ENCODE data around the gene UGT1A4.

The UGT1A4 gene

DNA sequence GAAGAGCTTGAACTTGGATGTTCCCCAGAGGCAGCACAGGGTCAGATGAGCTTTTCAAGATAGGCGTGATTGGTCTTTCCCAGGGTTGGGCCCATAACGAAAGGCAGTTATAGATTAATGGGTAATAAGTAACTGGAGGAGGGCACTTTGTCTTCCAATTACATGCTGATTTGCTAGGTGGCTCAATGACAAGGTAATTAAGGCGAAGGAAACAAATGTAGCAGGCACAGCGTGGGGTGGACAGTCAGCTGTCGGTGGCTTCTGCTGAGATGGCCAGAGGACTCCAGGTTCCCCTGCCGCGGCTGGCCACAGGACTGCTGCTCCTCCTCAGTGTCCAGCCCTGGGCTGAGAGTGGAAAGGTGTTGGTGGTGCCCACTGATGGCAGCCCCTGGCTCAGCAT is at the start of gene UGT1A4:
TSS of gene UGT1A4 (plus strand) at position 185 of the 400 bp plus-strand sequence. CDS start at position 270, 85 bp downstream.
- H3K27me3 Mint-ChIP-seq: peaks cover 18% of the 10 kb centered on the region
- H3K4me3 Mint-ChIP-seq: no peak within 1 kb of the TSS
- H3K27ac Mint-ChIP-seq: no peak within 1 kb of the TSS
- H3K9me3 Mint-ChIP-seq: no peaks in the 10 kb centered on the region
- no peaks in the 10 kb centered on the region for H3K4me1 Mint-ChIP-seq
- H3K36me3 Mint-ChIP-seq: no peaks in the 10 kb centered on the region

DNA sequence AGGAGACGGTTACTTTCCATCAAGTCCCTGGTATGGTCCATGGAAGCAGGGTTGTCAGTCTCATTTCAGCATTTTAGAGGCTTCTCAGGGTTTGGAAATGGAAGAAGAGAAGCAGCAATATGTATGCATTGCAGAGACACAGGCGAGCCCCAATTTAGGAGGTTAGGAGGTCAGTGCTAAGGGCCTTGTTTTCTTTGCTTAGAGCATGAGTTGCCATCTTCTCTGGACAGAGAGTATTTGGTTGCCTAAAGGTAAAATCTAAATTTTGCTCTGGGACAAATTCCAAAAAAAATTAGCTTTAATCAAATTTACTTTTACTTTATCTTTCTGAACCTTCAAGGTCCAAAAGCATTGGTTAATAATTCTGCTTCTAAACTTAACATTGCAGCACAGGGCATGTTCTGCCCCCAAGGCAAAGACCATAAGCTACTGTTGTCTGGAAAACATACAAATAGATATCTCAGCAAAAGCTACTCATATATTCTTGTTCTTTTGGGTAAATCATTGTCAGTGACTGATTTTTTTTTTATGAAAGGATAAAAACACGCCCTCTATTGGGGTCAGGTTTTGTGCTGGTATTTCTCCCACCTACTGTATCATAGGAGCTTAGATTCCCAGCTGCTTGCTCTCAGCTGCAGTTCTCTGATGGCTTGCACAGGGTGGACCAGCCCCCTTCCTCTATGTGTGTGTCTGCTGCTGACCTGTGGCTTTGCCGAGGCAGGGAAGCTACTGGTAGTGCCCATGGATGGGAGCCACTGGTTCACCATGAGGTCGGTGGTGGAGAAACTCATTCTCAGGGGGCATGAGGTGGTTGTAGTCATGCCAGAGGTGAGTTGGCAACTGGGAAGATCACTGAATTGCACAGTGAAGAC is 47.0 kb upstream of the UGT1A4 start, which contains the start of gene UGT1A9:
TSS of gene UGT1A9 (plus strand) at position 609 of the 872 bp plus-strand sequence. CDS start at position 646, 37 bp downstream.
- no peaks in the 10 kb centered on the region for H3K9me3 Mint-ChIP-seq

DNA sequence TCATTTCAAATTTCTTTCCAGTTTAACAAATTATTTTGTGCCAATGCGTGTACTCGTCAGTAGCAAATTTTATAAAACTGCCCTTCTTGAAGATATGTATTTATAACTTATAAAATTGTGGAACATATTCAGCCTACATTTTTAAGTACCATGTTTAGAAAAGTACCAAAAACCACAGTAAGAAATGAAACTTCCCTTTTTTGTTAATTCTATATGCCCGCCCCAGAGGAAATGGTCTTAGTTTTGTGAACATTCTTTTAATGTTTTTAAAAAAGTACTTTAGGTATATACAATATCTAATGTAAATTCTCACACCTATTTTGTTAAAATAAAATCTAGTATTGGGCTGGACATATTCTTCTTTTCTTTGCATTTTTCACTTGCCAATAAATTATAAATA is 45.6 kb upstream of the UGT1A4 start:
- peaks cover 32% of the 10 kb centered on the region for H3K27me3 Mint-ChIP-seq
- H3K4me1 Mint-ChIP-seq: no peaks in the 10 kb centered on the region
- H3K27ac Mint-ChIP-seq: no peak overlapping the region
- no peak overlapping the region for H3K4me3 Mint-ChIP-seq
- H3K9me3 Mint-ChIP-seq: no peaks in the 10 kb centered on the region
- H3K36me3 Mint-ChIP-seq: no peaks in the 10 kb centered on the region

More for the DNA sequence above, 47.0 kb upstream of the UGT1A4 start, which contains the start of gene UGT1A9:
- Mint-ChIP-seq H3K27me3 (peaks cover 30% of the 10 kb centered on the region), H3K27ac (no peak within 1 kb of the TSS), H3K36me3 (no peaks in the 10 kb centered on the region), H3K4me1 (no peaks in the 10 kb centered on the region), H3K4me3 (no peak within 1 kb of the TSS)

DNA sequence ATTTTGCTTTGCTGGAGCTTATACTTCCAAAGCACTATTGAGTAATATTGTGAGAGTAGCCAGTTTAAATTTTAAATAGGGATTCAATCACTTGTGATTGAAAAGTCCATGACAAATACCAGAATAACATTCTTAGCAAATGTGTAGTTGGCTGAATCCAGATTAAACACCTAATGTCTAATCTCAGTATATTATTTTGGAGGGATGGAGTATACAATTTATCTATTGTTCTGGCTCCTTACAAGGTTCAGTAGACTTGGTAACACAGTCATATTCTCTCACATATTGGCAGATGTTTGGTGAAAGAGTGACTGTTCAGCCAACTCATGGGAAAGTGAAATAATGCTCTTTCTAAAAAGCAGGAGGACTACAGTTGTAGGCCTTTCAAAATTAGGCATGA is 44.6 kb upstream of the UGT1A4 start:
- H3K27me3 Mint-ChIP-seq: peaks cover 26% of the 10 kb centered on the region
- no peaks in the 10 kb centered on the region for H3K36me3 Mint-ChIP-seq
- H3K4me1 Mint-ChIP-seq: no peaks in the 10 kb centered on the region
- H3K4me3 Mint-ChIP-seq: no peak overlapping the region
- no peaks in the 10 kb centered on the region for H3K9me3 Mint-ChIP-seq
- H3K27ac Mint-ChIP-seq: no peak overlapping the region

DNA sequence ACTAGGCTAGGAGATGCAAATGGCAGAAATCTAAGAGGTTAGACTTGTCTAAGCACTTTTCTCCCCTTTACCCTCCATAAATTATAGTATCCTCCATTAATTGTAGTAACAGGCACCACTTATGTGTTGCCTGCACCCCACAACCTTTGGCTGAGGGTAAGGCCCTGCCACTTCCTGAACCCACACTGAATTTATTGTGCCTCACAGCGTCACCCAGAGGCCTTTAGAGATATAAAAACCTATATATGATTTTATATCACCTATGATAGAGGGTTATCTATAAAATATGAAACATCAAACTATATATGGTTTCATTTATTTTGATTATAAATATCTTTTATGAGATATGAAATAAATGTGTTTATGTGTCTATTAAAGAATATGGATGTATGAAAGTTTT is 44.2 kb upstream of the UGT1A4 start:
- peaks cover 25% of the 10 kb centered on the region for H3K27me3 Mint-ChIP-seq
- H3K9me3 Mint-ChIP-seq: no peaks in the 10 kb centered on the region
- H3K4me1 Mint-ChIP-seq: no peaks in the 10 kb centered on the region
- H3K36me3 Mint-ChIP-seq: no peaks in the 10 kb centered on the region
- no peak overlapping the region for H3K27ac Mint-ChIP-seq
- H3K4me3 Mint-ChIP-seq: no peak overlapping the region

DNA sequence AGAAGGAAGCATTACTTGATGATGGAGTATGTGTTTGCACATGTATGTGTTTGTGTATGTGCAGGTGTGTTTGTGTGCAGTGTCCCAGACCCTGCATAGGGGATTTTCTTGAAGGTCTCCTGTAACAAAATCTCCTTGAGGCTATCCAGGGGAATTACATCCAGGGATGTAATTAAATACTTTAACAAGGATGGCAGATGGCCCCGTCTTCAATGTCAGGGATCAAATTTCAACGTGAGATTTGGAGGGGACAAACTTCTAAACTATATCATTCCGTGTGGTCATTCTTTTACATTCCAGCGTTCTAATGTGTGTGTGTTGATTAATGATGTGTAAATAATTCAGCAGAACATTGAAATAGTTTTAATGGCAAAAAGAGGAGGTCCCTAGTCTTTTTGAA is 43.5 kb upstream of the UGT1A4 start:
- Mint-ChIP-seq H3K4me3 (no peak overlapping the region), H3K4me1 (no peaks in the 10 kb centered on the region), H3K27ac (no peak overlapping the region), H3K9me3 (no peaks in the 10 kb centered on the region), H3K27me3 (peaks cover 26% of the 10 kb centered on the region), H3K36me3 (no peaks in the 10 kb centered on the region)

- Mint-ChIP-seq H3K4me3 (no peak overlapping the region), H3K4me1 (no peaks in the 10 kb centered on the region), H3K36me3 (no peaks in the 10 kb centered on the region), H3K27me3 (peaks cover 21% of the 10 kb centered on the region), H3K9me3 (no peaks in the 10 kb centered on the region), H3K27ac (no peak overlapping the region)
These were observed 42.5 kb upstream of the UGT1A4 start for GRCh38 chr2:233676046-233676445.

DNA sequence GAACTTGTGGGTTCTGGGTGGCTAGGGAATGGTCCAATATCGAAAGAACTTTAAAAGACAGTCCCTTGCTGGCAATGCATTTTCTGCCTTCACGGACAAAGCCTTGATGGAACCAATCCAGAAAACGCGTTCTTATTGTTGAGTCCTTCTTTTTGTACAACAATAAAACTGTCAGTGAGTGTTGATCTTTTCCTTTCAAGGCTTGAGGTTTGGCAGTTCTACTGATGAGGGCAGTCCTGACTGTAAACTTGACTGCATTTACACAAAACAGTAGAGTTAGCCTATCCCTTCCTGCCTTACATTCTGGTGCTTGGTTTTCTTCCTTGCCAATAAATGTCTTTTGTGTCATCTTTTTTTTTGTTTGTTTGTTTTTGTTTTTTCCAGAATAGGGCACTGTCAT is 39.3 kb upstream of the UGT1A4 start:
- peaks cover 14% of the 10 kb centered on the region for H3K27me3 Mint-ChIP-seq
- H3K4me1 Mint-ChIP-seq: no peaks in the 10 kb centered on the region
- no peaks in the 10 kb centered on the region for H3K9me3 Mint-ChIP-seq

GRCh38 chr2:233680361-233681045 is 38.0 kb upstream of the UGT1A4 start:
- H3K4me3 Mint-ChIP-seq: no peak overlapping the region
- no peaks in the 10 kb centered on the region for H3K4me1 Mint-ChIP-seq
- no peak overlapping the region for H3K27ac Mint-ChIP-seq
- H3K27me3 Mint-ChIP-seq: peaks cover 13% of the 10 kb centered on the region
- no peaks in the 10 kb centered on the region for H3K9me3 Mint-ChIP-seq
- H3K36me3 Mint-ChIP-seq: no peaks in the 10 kb centered on the region

More for the DNA sequence above, 39.3 kb upstream of the UGT1A4 start:
- Mint-ChIP-seq H3K36me3 (no peaks in the 10 kb centered on the region), H3K27ac (no peak overlapping the region), H3K4me3 (no peak overlapping the region)

DNA sequence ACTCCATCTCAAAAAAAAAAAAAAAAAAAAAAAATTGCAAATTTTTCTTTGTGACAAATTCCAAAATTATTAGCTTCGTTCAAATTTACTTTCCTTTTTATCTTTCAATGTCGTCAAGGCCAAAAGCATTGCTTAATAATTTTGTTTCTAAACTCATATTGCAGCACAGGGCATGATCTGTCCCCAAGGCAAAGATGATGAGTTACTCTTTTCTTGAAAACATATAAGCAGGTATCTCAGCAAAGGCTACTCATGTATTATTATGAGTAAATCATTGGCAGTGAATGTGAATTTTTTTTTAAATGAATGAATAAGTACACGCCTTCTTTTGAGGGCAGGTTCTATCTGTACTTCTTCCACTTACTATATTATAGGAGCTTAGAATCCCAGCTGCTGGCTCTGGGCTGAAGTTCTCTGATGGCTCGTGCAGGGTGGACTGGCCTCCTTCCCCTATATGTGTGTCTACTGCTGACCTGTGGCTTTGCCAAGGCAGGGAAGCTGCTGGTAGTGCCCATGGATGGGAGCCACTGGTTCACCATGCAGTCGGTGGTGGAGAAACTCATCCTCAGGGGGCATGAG is 36.9 kb upstream of the UGT1A4 start, which contains the start of gene UGT1A7:
TSS of gene UGT1A7 (plus strand) at position 381 of the 579 bp plus-strand sequence. CDS start at position 418, 37 bp downstream.
- H3K4me3 Mint-ChIP-seq: no peak within 1 kb of the TSS
- no peak within 1 kb of the TSS for H3K27ac Mint-ChIP-seq

GRCh38 chr2:233684640-233685039 is 33.9 kb upstream of the UGT1A4 start:
- peaks cover 6% of the 10 kb centered on the region for H3K27me3 Mint-ChIP-seq

More for the DNA sequence above, 36.9 kb upstream of the UGT1A4 start, which contains the start of gene UGT1A7:
- Mint-ChIP-seq H3K36me3 (no peaks in the 10 kb centered on the region), H3K9me3 (no peaks in the 10 kb centered on the region), H3K4me1 (no peaks in the 10 kb centered on the region), H3K27me3 (peaks cover 10% of the 10 kb centered on the region)

GRCh38 chr2:233686928-233687327 is 31.6 kb upstream of the UGT1A4 start:
- no peak overlapping the region for H3K27ac Mint-ChIP-seq
- H3K9me3 Mint-ChIP-seq: no peaks in the 10 kb centered on the region
- no peaks in the 10 kb centered on the region for H3K36me3 Mint-ChIP-seq
- peaks cover 2% of the 10 kb centered on the region for H3K27me3 Mint-ChIP-seq
- H3K4me1 Mint-ChIP-seq: no peaks in the 10 kb centered on the region
- H3K4me3 Mint-ChIP-seq: no peak overlapping the region

More at GRCh38 chr2:233684640-233685039, 33.9 kb upstream of the UGT1A4 start:
- Mint-ChIP-seq H3K4me1 (no peaks in the 10 kb centered on the region), H3K9me3 (no peaks in the 10 kb centered on the region), H3K4me3 (no peak overlapping the region), H3K27ac (no peak overlapping the region), H3K36me3 (no peaks in the 10 kb centered on the region)

GRCh38 chr2:233688341-233688740 is 30.2 kb upstream of the UGT1A4 start:
- H3K27ac Mint-ChIP-seq: no peak overlapping the region
- no peaks in the 10 kb centered on the region for H3K4me1 Mint-ChIP-seq
- H3K9me3 Mint-ChIP-seq: no peaks in the 10 kb centered on the region
- H3K27me3 Mint-ChIP-seq: peaks cover 2% of the 10 kb centered on the region
- H3K36me3 Mint-ChIP-seq: no peaks in the 10 kb centered on the region
- no peak overlapping the region for H3K4me3 Mint-ChIP-seq

DNA sequence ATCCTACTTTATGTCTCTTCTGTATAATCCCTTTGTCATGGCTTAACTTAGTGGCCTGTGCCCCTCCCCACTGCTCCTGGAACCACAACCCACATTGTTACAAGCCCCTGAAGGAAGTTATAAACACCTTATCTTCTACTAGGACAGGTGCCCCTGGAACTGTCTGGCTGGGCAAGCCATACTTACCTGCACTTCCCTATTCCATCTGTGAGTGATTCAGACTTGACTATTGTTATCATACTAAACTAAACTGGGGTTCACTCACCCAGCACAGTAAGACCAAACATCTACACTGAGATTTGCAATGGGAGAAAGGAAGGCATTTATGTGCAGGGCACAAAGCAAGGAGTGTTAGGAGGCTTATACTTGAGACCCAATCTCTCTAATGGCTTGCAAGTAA is 29.5 kb upstream of the UGT1A4 start:
- no peak overlapping the region for H3K27ac Mint-ChIP-seq
- no peak overlapping the region for H3K4me3 Mint-ChIP-seq
- peaks cover 6% of the 10 kb centered on the region for H3K27me3 Mint-ChIP-seq

GRCh38 chr2:233689501-233689900 is 29.0 kb upstream of the UGT1A4 start:
- Mint-ChIP-seq H3K27me3 (peaks cover 6% of the 10 kb centered on the region), H3K9me3 (no peaks in the 10 kb centered on the region), H3K36me3 (no peaks in the 10 kb centered on the region), H3K4me3 (no peak overlapping the region), H3K27ac (no peak overlapping the region), H3K4me1 (no peaks in the 10 kb centered on the region)

More for the DNA sequence above, 29.5 kb upstream of the UGT1A4 start:
- no peaks in the 10 kb centered on the region for H3K9me3 Mint-ChIP-seq
- no peaks in the 10 kb centered on the region for H3K36me3 Mint-ChIP-seq
- no peaks in the 10 kb centered on the region for H3K4me1 Mint-ChIP-seq
